ENCODE data around the gene FAM169A.
"Not testable (repeated sequence)": the region's sequence is repeated elsewhere in the genome, so short reads cannot be mapped to it uniquely, and the experiment has no call there.

- TF ChIP-seq CTCF (conservative IDR thresholded peaks at IDR 0.05 in 1 of 2, IDR thresholded peaks at IDR 0.05 in 1 of 2; ENCODE audit: extremely low read depth in 1 of 2, insufficient read depth in 1 of 2, low read depth in 1 of 2, low read length in 2 of 2); EZH2 (IDR thresholded peaks at IDR 0.05; ENCODE audit: borderline replicate concordance, low read length): not testable (repeated sequence)
Measured at GRCh38 chr5:74869414-74869813, 3.2 kb upstream of the FAM169A start.
